Measurements from ENCODE around the gene GRK7.

The GRK7 gene

GRCh38 chr3:141764986-141765385 lies 1.8 kb downstream of the GRK7 start:
- no peaks in the 10 kb centered on the region for H3K9me3 ChIP-seq
- TF ChIP-seq CTCF (IDR thresholded peaks at IDR 0.05; ENCODE audit: low read depth, low read length): no peak
- no peak for DNase-seq
- no peaks in the 10 kb centered on the region for H3K36me3 ChIP-seq
- peaks cover 13% of the 10 kb centered on the region for H3K4me1 ChIP-seq
- no peaks in the 10 kb centered on the region for H3K27me3 ChIP-seq
- no peak overlapping the region for H3K4me3 ChIP-seq (ENCODE audit: low read depth, low read length)

- DNase-seq: no peak
- Histone ChIP-seq H3K4me3 (ENCODE audit: low read depth, low read length) (no peak overlapping the region), H3K9me3 (no peaks in the 10 kb centered on the region), H3K27me3 (no peaks in the 10 kb centered on the region), H3K36me3 (no peaks in the 10 kb centered on the region), H3K4me1 (peaks cover 17% of the 10 kb centered on the region)
- TF ChIP-seq CTCF (IDR thresholded peaks at IDR 0.05; ENCODE audit: low read depth, low read length): no peak
These were observed 3.9 kb downstream of the GRK7 start for GRCh38 chr3:141767066-141767465.

- H3K4me3 ChIP-seq (ENCODE audit: low read depth, low read length): no peak overlapping the region
- no peak for TF ChIP-seq CTCF (IDR thresholded peaks at IDR 0.05; ENCODE audit: low read depth, low read length)
- DNase-seq: peak; percentile 85
- no peaks in the 10 kb centered on the region for H3K36me3 ChIP-seq
- no peaks in the 10 kb centered on the region for H3K9me3 ChIP-seq
- peaks cover 17% of the 10 kb centered on the region for H3K4me1 ChIP-seq
- H3K27me3 ChIP-seq: no peaks in the 10 kb centered on the region
These were observed 6.2 kb downstream of the GRK7 start for GRCh38 chr3:141769221-141769894.

GRCh38 chr3:141773676-141774075 lies 10.5 kb downstream of the GRK7 start:
- no peaks in the 10 kb centered on the region for H3K9me3 ChIP-seq
- no peak for TF ChIP-seq CTCF (IDR thresholded peaks at IDR 0.05; ENCODE audit: low read depth, low read length)
- no peaks in the 10 kb centered on the region for H3K27me3 ChIP-seq
- H3K36me3 ChIP-seq: no peaks in the 10 kb centered on the region
- no peak for DNase-seq
- H3K4me1 ChIP-seq: peaks cover 17% of the 10 kb centered on the region
- H3K4me3 ChIP-seq (ENCODE audit: low read depth, low read length): no peak overlapping the region

- H3K4me3 ChIP-seq (ENCODE audit: low read depth, low read length): no peak overlapping the region
- no peaks in the 10 kb centered on the region for H3K9me3 ChIP-seq
- H3K4me1 ChIP-seq: no peaks in the 10 kb centered on the region
- no peak for DNase-seq
- no peaks in the 10 kb centered on the region for H3K36me3 ChIP-seq
- H3K27me3 ChIP-seq: no peaks in the 10 kb centered on the region
- no peak for TF ChIP-seq CTCF (IDR thresholded peaks at IDR 0.05; ENCODE audit: low read depth, low read length)
These were observed 13.2 kb downstream of the GRK7 start for GRCh38 chr3:141776376-141776775.

- TF ChIP-seq CTCF (IDR thresholded peaks at IDR 0.05; ENCODE audit: low read depth, low read length): no peak
- Histone ChIP-seq H3K27me3 (no peaks in the 10 kb centered on the region), H3K36me3 (no peaks in the 10 kb centered on the region), H3K9me3 (no peaks in the 10 kb centered on the region), H3K4me3 (ENCODE audit: low read depth, low read length) (no peak overlapping the region), H3K4me1 (no peaks in the 10 kb centered on the region)
- no peak for DNase-seq
These were observed 13.7 kb downstream of the GRK7 start for GRCh38 chr3:141776885-141777284.
